K562 (cell line): ENCODE data around the gene PTPRM.

ENCODE experiments used
- ATF1 ChIP-seq, 2 experiments: fragments of 450-650 bp in 1 of 2; IDR thresholded peaks; 2 replicates each; pipeline ENCODE4 v1.6.1; 2016; ENCODE audit warnings: missing compliant biosample characterization in 1 of 2, missing genetic modification characterization in 1 of 2
- BRCA1 ChIP-seq, 2 experiments: fragments of 450-650 bp in 1 of 2; sonication (generic) in 1 of 2; formaldehyde crosslinking in 1 of 2; IDR thresholded peaks; 2 replicates each; pipeline versions ENCODE4 v1.5.0 to v1.6.1; 2017 to 2020; ENCODE audit warnings: mild to moderate bottlenecking in 1 of 2, missing genetic modification reagents in 1 of 2
- CHD2 ChIP-seq: IDR thresholded peaks from 2 replicates; pipeline ENCODE4 v1.6.1; 2011; ENCODE audit warnings: low read depth, low read length
- EZH2 ChIP-seq: IDR thresholded peaks from 2 replicates; pipeline ENCODE4 v1.6.1; 2012; ENCODE audit warnings: low read depth, mild to moderate bottlenecking, inconsistent platforms, low read length, borderline replicate concordance
- FOXK2 ChIP-seq, 2 experiments: fragments of 450-650 bp; IDR thresholded peaks in 1 of 2; conservative IDR thresholded peaks in 1 of 2; 2 replicates each; pipeline ENCODE4 v1.6.1; 2016; ENCODE audit warnings: low read depth in 2 of 2, mild to moderate bottlenecking in 1 of 2
- HNRNPUL1 ChIP-seq: fragments of 200-400 bp; formaldehyde crosslinking; IDR thresholded peaks from 2 replicates; pipeline ENCODE4 v1.6.1; 2017; ENCODE audit warnings: low read length
- MYBL2 ChIP-seq, 2 experiments: fragments of 450-650 bp in 1 of 2; sonication (generic) in 1 of 2; formaldehyde crosslinking in 1 of 2; IDR thresholded peaks; 2 replicates each; pipeline versions ENCODE4 v1.6.1 to v1.8.1; 2017 to 2022; ENCODE audit warnings: borderline replicate concordance in 1 of 2, inconsistent platforms in 1 of 2, low read depth in 1 of 2, mild to moderate bottlenecking in 1 of 2, missing genetic modification reagents in 1 of 2, moderate library complexity in 1 of 2
- SMC3 ChIP-seq: conservative IDR thresholded peaks from 2 replicates; pipeline ENCODE4 v1.6.1; 2011; ENCODE audit warnings: low read depth, low read length, improper control_type of control experiment; ENCODE audit not compliant: insufficient read depth
- SNRNP70 ChIP-seq: fragments of 200-400 bp; formaldehyde crosslinking; optimal IDR thresholded peaks from 2 replicates; pipeline ENCODE3; 2017; ENCODE audit warnings: low read depth, low read length
- TCF7 ChIP-seq: sonication (generic); IDR thresholded peaks from 2 replicates; pipeline ENCODE4 v1.6.1; 2016; ENCODE audit warnings: antibody characterized with exemption, borderline replicate concordance
- TCFL5 ChIP-seq: fragments of 250-450 bp; sonication (Bioruptor Pico); conservative IDR thresholded peaks from 2 replicates; pipeline ENCODE4 v1.6.1; 2021; ENCODE audit warnings: mild to moderate bottlenecking, moderate library complexity, matching md5 sums
- TF ChIP-seq, protein P1 (sequence below), 3 experiments: IDR thresholded peaks in 2 of 3; conservative IDR thresholded peaks in 1 of 3; 2 replicates each; pipeline ENCODE4 v1.5.1; 2011 to 2012; ENCODE audit warnings: low read length in 3 of 3, mild to moderate bottlenecking in 3 of 3, control low read depth in 2 of 3, improper control_type of control experiment in 1 of 3, inconsistent platforms in 1 of 3, low read depth in 1 of 3, mixed read lengths in 1 of 3, moderate library complexity in 1 of 3; ENCODE audit not compliant: insufficient read depth in 2 of 3

DNA sequence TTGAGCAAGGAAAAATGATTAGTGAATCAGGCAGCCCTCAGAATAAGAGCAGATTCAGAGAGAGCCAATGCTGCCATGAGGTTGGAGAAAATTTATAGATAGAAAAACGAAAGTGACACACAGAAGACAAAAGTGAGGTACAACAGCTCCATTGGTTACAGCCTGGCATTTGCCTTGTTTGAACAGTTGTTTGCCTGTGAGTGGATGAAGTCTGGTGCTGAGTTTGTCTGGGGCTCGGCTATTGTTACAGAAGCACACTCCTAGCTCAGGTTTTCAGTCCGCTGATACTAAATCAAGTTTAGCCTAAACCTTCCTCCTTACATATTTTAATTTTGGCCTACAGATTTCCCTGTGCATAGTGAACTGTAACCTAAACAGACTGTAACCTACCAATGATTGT, 654.3 kb downstream of the PTPRM start:
- TF ChIP-seq TCF7, result no peak
- no peak for TF ChIP-seq EZH2
- no peak for TF ChIP-seq SMC3
- TF ChIP-seq SNRNP70, result no peak
- TF ChIP-seq FOXK2 (conservative IDR thresholded peaks at IDR 0.05 in 1 of 2, IDR thresholded peaks at IDR 0.05 in 1 of 2; ENCODE audit: low read depth in 2 of 2), result no peak
- TF ChIP-seq MYBL2 (IDR thresholded peaks at IDR 0.05; ENCODE audit: low read depth), result no peak
- no peak for TF ChIP-seq MYBL2 (CRISPR knock-in tag; IDR thresholded peaks at IDR 0.05; ENCODE audit: borderline replicate concordance)
- TF ChIP-seq ATF1 (CRISPR knock-in tag; IDR thresholded peaks at IDR 0.05), result no peak
- no peak for TF ChIP-seq ATF1 (tag; IDR thresholded peaks at IDR 0.05)
- TF ChIP-seq CHD2, result no peak
- TF ChIP-seq, protein P1, sequence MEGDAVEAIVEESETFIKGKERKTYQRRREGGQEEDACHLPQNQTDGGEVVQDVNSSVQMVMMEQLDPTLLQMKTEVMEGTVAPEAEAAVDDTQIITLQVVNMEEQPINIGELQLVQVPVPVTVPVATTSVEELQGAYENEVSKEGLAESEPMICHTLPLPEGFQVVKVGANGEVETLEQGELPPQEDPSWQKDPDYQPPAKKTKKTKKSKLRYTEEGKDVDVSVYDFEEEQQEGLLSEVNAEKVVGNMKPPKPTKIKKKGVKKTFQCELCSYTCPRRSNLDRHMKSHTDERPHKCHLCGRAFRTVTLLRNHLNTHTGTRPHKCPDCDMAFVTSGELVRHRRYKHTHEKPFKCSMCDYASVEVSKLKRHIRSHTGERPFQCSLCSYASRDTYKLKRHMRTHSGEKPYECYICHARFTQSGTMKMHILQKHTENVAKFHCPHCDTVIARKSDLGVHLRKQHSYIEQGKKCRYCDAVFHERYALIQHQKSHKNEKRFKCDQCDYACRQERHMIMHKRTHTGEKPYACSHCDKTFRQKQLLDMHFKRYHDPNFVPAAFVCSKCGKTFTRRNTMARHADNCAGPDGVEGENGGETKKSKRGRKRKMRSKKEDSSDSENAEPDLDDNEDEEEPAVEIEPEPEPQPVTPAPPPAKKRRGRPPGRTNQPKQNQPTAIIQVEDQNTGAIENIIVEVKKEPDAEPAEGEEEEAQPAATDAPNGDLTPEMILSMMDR (IDR thresholded peaks at IDR 0.05 in 2 of 3, conservative IDR thresholded peaks at IDR 0.05 in 1 of 3; ENCODE audit: insufficient read depth in 2 of 3, low read depth in 1 of 3, low read length in 3 of 3), result no peak
- no peak for TF ChIP-seq BRCA1 (IDR thresholded peaks at IDR 0.05)
- TF ChIP-seq BRCA1 (CRISPR knock-in tag; IDR thresholded peaks at IDR 0.05), result no peak
- TF ChIP-seq HNRNPUL1, result no peak
- no peak for TF ChIP-seq TCFL5
